GM12878 (cell line): ENCODE results near the gene FAM120A. TPM values are rescaled to one million over a fixed set of nuclear protein-coding genes. Genes with fewer than 3 reads are reported as not detected.

ENCODE experiments used
- ATAC-seq: fragments of 200-7000 bp; cut with Tn5 transposase; 3 replicates; pipeline ENCODE4 v1.9.1; 2020; ENCODE audit warnings: mild to moderate bottlenecking, moderate library complexity
- BruUV-seq: library from RNA; stranded (reverse); fragments of 400-500 nt; replicated peaks from 2 replicates; lab custom pipeline; 2021; lab: Mats Ljungman, UMichigan
- CTCF ChIA-PET: fragments of 300-600 bp; sonication (Branson Sonifier 250); formaldehyde crosslinking; extraction: SDS; loops from one replicate; lab custom pipeline; 2021; ENCODE audit warnings: inconsistent platforms; lab: Yijun Ruan, JAX
- POLR2A ChIA-PET: fragments of 350-600 bp; formaldehyde crosslinking; extraction: SDS; loops from one replicate; lab custom pipeline; 2021; ENCODE audit warnings: inconsistent platforms; lab: Charles Lee
- RAD21 ChIA-PET: fragments of 300-600 bp; sonication (Branson Sonifier 250); formaldehyde crosslinking; loops from one replicate; lab custom pipeline; 2023; ENCODE audit warnings: antibody characterized with exemption; ENCODE audit not compliant: unreplicated experiment; lab: Charles Lee
- SMC1A ChIA-PET: fragments of 300-600 bp; sonication (Branson Sonifier 250); formaldehyde crosslinking; loops from one replicate; lab custom pipeline; 2023; ENCODE audit not compliant: unreplicated experiment, uncharacterized antibody; lab: Charles Lee
- DNase-seq: peaks from one replicate; pipeline ENCODE4 v3.0.0-alpha.2; 2011; ENCODE audit warnings: low read depth, low spot score
- FAIRE-seq: peaks from 3 replicates; lab custom pipeline; 2011; peaks lifted over from hg19 to GRCh38; lab: Jason Lieb, UNC
- H2AFZ ChIP-seq: 2 replicates; pipeline ENCODE4 v1.6.0; 2011; ENCODE audit warnings: low read depth, low read length, control low read depth; ENCODE audit not compliant: control insufficient read depth
- H3K27ac ChIP-seq: 2 replicates; pipeline ENCODE4 v1.5.1; 2011; ENCODE audit warnings: control low read depth; ENCODE audit not compliant: control insufficient read depth, insufficient read depth
- H3K27me3 ChIP-seq, 2 experiments: replicated peaks in 1 of 2; 2 replicates each; pipeline versions ENCODE4 v1.6.0 to v1.6.1; 2011; ENCODE audit warnings: low read length in 1 of 2; ENCODE audit not compliant: control insufficient read depth in 2 of 2, insufficient read depth in 2 of 2
- H3K36me3 ChIP-seq, 2 experiments: 2 replicates each; pipeline ENCODE4 v1.5.1; 2011; ENCODE audit warnings: low read length in 1 of 2; ENCODE audit not compliant: control insufficient read depth in 2 of 2, insufficient read depth in 2 of 2
- H3K4me1 ChIP-seq: 2 replicates; pipeline ENCODE4 v1.6.1; 2011; ENCODE audit warnings: mild to moderate bottlenecking, low read length, moderate library complexity, mixed read lengths; ENCODE audit not compliant: control insufficient read depth, insufficient read depth
- H3K4me2 ChIP-seq: 2 replicates; pipeline ENCODE4 v1.6.0; 2011; ENCODE audit warnings: control low read depth; ENCODE audit not compliant: control insufficient read depth, insufficient read depth
- H3K4me3 ChIP-seq: fragments of 200-600 bp; sonication (generic); 2 replicates; pipeline ENCODE4 v1.5.1; 2016
- H3K79me2 ChIP-seq: 2 replicates; pipeline ENCODE4 v1.6.0; 2011; ENCODE audit warnings: low read length; ENCODE audit not compliant: control insufficient read depth, insufficient read depth
- H3K9ac ChIP-seq: 2 replicates; pipeline ENCODE4 v1.8.0; 2011; ENCODE audit warnings: low read length, control low read depth, mixed read lengths; ENCODE audit not compliant: control insufficient read depth, insufficient read depth
- H3K9me3 ChIP-seq: replicated peaks from 3 replicates; pipeline ENCODE4 v1.5.1; 2011; ENCODE audit warnings: mild to moderate bottlenecking, low read length; ENCODE audit not compliant: control insufficient read depth, insufficient read depth
- H4K20me1 ChIP-seq: 2 replicates; pipeline ENCODE4 v1.6.0; 2011; ENCODE audit not compliant: control insufficient read depth, insufficient read depth
- ATF7 ChIP-seq: fragments of 450-650 bp; IDR thresholded peaks from 2 replicates; pipeline ENCODE4 v1.6.1; 2016; ENCODE audit warnings: low read depth, mild to moderate bottlenecking
- BACH1 ChIP-seq: fragments of 450-650 bp; IDR thresholded peaks from 2 replicates; pipeline ENCODE4 v1.6.1; 2017; ENCODE audit warnings: mild to moderate bottlenecking, borderline replicate concordance
- BRCA1 ChIP-seq: IDR thresholded peaks from 2 replicates; pipeline ENCODE4 v1.6.1; 2011; ENCODE audit warnings: low read depth, low read length, improper control_type of control experiment
- CHD1 ChIP-seq: IDR thresholded peaks from 2 replicates; pipeline ENCODE4 v1.6.1; 2012; ENCODE audit warnings: low read depth, low read length, improper control_type of control experiment
- CREM ChIP-seq: IDR thresholded peaks from 2 replicates; pipeline ENCODE4 v1.6.1; 2014; ENCODE audit warnings: antibody characterized with exemption, low read depth
- GATAD2B ChIP-seq: fragments of 450-650 bp; conservative IDR thresholded peaks from 2 replicates; pipeline ENCODE4 v1.6.1; 2017; ENCODE audit warnings: low read depth, mild to moderate bottlenecking, moderate library complexity
- HDGF ChIP-seq: fragments of 450-650 bp; IDR thresholded peaks from 2 replicates; pipeline ENCODE4 v1.6.1; 2016; ENCODE audit warnings: antibody characterized with exemption
- LARP7 ChIP-seq: fragments of 450-650 bp; IDR thresholded peaks from 2 replicates; pipeline ENCODE4 v1.6.1; 2017; ENCODE audit warnings: mild to moderate bottlenecking
- MYC ChIP-seq: IDR thresholded peaks from 2 replicates; pipeline ENCODE4 v1.6.1; 2011; ENCODE audit warnings: mild to moderate bottlenecking, low read length, moderate library complexity, inconsistent platforms; ENCODE audit not compliant: insufficient read depth, insufficient replicate concordance, insufficient read length, severe bottlenecking
- NRF1 ChIP-seq: conservative IDR thresholded peaks from 2 replicates; pipeline ENCODE4 v1.6.1; 2011; ENCODE audit warnings: mild to moderate bottlenecking, low read depth, low read length, improper control_type of control experiment
- PAX5 ChIP-seq: IDR thresholded peaks from 2 replicates; pipeline ENCODE4 v1.6.1; 2011; ENCODE audit warnings: low read depth, low read length, borderline replicate concordance
- SREBF2 ChIP-seq: IDR thresholded peaks from 2 replicates; pipeline ENCODE4 v1.6.1; 2012; ENCODE audit warnings: mild to moderate bottlenecking, low read length
- SRF ChIP-seq, 2 experiments: IDR thresholded peaks; 2 replicates each; pipeline ENCODE4 v1.6.1; 2011; ENCODE audit warnings: low read depth in 2 of 2, low read length in 2 of 2, mild to moderate bottlenecking in 1 of 2, moderate library complexity in 1 of 2
- ZNF384 ChIP-seq: IDR thresholded peaks from 2 replicates; pipeline ENCODE4 v1.6.1; 2012; ENCODE audit warnings: low read depth, mild to moderate bottlenecking, low read length, improper control_type of control experiment, borderline replicate concordance
- ZSCAN29 ChIP-seq: fragments of 450-650 bp; IDR thresholded peaks from 2 replicates; pipeline ENCODE4 v1.6.1; 2017; ENCODE audit warnings: mild to moderate bottlenecking, moderate library complexity
- WGBS: methylation state at CpG from one replicate; pipeline ENCODE4 v1.1.6; 2016; ENCODE audit warnings: low lambda C conversion rate; ENCODE audit not compliant: insufficient replicate concordance, insufficient coverage; ENCODE audit errors: missing lambda C conversion rate; 5-methylcytosine and 5-hydroxymethylcytosine counted together
- in situ Hi-C: fragments of 300-500 bp; cut with MboI; formaldehyde crosslinking; loops from 9 replicates; pipeline ENCODE4 v1.14.3; 2018; ENCODE audit warnings: mixed read lengths
- intact Hi-C: fragments of 100-400 bp; cut with micrococcal nuclease; formaldehyde crosslinking; loops from one replicate; pipeline ENCODE4 v1.14.2; 2022; ENCODE audit not compliant: unreplicated experiment
- polyA plus RNA-seq, 11 experiments: library from polyadenylated mRNA; depleted of rRNA in 4 of 11; unstranded in 6 of 11; stranded (reverse) in 5 of 11; fragments of >200 nt; fragmentation: Nextera tagmentation in 4 of 11; fragmentation: Illumina TruSeq in 1 of 11; extraction: Ambion mirVana in 4 of 11; extraction: Trizol in 1 of 11; gene quantifications; 1 replicate in 1 of 11; 2 replicates in 10 of 11; pipeline versions ENCODE4 v1.2.1 to v1.2.3, GENCODE V29; 2011 to 2016; ENCODE audit warnings: inconsistent platforms in 2 of 11, missing spikeins in 2 of 11, low read depth in 1 of 11
- total RNA-seq, 4 experiments: library from RNA; depleted of rRNA in 3 of 4; stranded (reverse); fragments of >200 nt in 3 of 4; fragmentation: Illumina TruSeq in 1 of 4; extraction: Trizol in 1 of 4; gene quantifications; 2 replicates each; pipeline versions ENCODE4 v1.2.1 to v1.2.3, GENCODE V29; 2013 to 2021
- TF ChIP-seq, protein P1 (sequence below): fragments of 450-650 bp; formaldehyde crosslinking; IDR thresholded peaks from 2 replicates; pipeline ENCODE4 v1.4.0; 2020; ENCODE audit warnings: mild to moderate bottlenecking, moderate library complexity

FAM120A gene
- total and polyA plus RNA-seq, 10 of the 15 experiments (the other 5 are each of a cell fraction or from before 2014, with no cell fraction given), result 13.1 to 89.6 (median 52.5) TPM

DNA sequence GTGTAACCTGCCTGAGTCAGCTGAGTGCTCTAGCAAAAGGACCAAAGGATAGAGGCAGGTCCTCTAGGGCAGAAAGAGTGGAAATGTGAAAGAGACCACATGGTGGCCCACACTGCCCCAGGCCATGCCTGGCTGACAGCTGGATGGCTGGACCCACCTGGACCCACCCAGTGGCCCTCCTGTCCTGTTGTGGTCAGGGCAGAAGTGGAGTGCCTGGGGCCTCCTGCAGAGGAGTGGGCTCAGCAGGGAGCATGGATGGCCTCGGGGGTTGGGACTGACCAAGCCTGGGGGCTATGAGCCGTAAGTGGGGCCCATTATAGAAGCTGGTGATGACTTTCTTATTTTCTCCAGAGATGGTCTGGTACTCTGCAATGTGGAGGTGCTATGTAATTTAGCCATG lies 57.6 kb downstream of the FAM120A start:
- Histone ChIP-seq H3K4me3 (no peak overlapping the region), H3K9me3 (no peaks in the 10 kb centered on the region), H3K36me3 (peaks cover 5 to 10% of the 10 kb centered on the region in 2 experiments; a peak in 3 of 4 replicates), H3K79me2 (peaks cover 37% of the 10 kb centered on the region), H3K27me3 (no peaks in the 10 kb centered on the region), H2AFZ (no peak overlapping the region), H3K9ac (no peak overlapping the region), H3K4me2 (no peak overlapping the region), H3K27ac (no peak overlapping the region), H3K4me1 (peaks cover 14% of the 10 kb centered on the region), H4K20me1 (no peaks in the 10 kb centered on the region; the same call in 1 of the 2 replicates)
- no peak for ATAC-seq
- TF ChIP-seq MYC (no peak), LARP7 (no peak), BRCA1 (no peak), PAX5 (no peak), ATF7 (no peak), CREM (no peak), SREBF2 (no peak), SRF (IDR thresholded peaks at IDR 0.05; ENCODE audit: low read depth in 2 of 2, low read length in 2 of 2) (no peak)
- no peak for DNase-seq
- no TSS peak for BruUV-seq
- ChIA-PET POLR2A (no interaction called here), CTCF (interaction anchor here (0.7 kb wide), 2 partner anchors 57 to 102 kb away, joined by 3 read pairs; no protein-coding TSS in a partner anchor), RAD21 (no interaction called here), SMC1A (no interaction called here)
- intact Hi-C loops (no loop called here), in situ Hi-C loops (no loop called here)
- FAIRE-seq, result no peak
- WGBS, result 100% methylated on average over 2 of the region's 2 CpGs

DNA sequence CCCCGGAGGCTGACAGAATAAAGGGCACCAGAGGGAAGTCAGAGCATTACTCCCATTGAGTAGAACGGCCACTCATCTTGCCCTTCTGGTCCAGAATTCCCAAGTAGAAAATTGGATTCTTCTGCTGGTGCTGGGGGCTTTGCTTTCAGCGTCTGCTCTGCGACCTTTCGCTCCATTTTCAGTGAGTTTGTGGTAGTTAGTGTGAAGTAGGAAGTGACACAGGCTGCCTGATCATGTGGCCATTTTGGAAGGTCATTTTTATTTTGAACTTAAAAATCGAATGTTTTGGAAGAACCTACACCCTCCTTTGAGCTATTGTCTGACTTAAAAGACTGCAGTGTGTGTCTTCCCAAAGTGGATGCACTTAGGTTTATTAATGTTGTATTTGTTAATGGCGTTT lies 58.6 kb downstream of the FAM120A start:
- WGBS, result 97% methylated on average over 7 of the region's 7 CpGs
- Histone ChIP-seq H3K27ac (no peak overlapping the region), H3K4me2 (no peak overlapping the region), H3K9ac (no peak overlapping the region), H4K20me1 (no peaks in the 10 kb centered on the region; the same call in 1 of the 2 replicates), H2AFZ (no peak overlapping the region), H3K9me3 (no peaks in the 10 kb centered on the region), H3K4me1 (peaks cover 10% of the 10 kb centered on the region), H3K36me3 (peaks cover 8 to 10% of the 10 kb centered on the region in 2 experiments; a peak in 3 of 4 replicates), H3K79me2 (peaks cover 37% of the 10 kb centered on the region), H3K4me3 (no peak overlapping the region), H3K27me3 (no peaks in the 10 kb centered on the region)
- ATAC-seq, result no peak
- ChIA-PET SMC1A (interaction anchor here (1.0 kb wide), 1 partner anchor 28 kb away, joined by 3 read pairs; no protein-coding TSS in a partner anchor), POLR2A (no interaction called here), RAD21 (no interaction called here), CTCF (no interaction called here)
- no peak for FAIRE-seq
- BruUV-seq, result no TSS peak
- in situ Hi-C loops, result no loop called here
- DNase-seq, result no peak
- intact Hi-C loops, result no loop called here
- TF ChIP-seq HDGF (no peak), GATAD2B (no peak), ZSCAN29 (no peak), CHD1 (no peak), NRF1 (no peak), ZNF384 (no peak), BACH1 (no peak)
- TF ChIP-seq, protein P1, sequence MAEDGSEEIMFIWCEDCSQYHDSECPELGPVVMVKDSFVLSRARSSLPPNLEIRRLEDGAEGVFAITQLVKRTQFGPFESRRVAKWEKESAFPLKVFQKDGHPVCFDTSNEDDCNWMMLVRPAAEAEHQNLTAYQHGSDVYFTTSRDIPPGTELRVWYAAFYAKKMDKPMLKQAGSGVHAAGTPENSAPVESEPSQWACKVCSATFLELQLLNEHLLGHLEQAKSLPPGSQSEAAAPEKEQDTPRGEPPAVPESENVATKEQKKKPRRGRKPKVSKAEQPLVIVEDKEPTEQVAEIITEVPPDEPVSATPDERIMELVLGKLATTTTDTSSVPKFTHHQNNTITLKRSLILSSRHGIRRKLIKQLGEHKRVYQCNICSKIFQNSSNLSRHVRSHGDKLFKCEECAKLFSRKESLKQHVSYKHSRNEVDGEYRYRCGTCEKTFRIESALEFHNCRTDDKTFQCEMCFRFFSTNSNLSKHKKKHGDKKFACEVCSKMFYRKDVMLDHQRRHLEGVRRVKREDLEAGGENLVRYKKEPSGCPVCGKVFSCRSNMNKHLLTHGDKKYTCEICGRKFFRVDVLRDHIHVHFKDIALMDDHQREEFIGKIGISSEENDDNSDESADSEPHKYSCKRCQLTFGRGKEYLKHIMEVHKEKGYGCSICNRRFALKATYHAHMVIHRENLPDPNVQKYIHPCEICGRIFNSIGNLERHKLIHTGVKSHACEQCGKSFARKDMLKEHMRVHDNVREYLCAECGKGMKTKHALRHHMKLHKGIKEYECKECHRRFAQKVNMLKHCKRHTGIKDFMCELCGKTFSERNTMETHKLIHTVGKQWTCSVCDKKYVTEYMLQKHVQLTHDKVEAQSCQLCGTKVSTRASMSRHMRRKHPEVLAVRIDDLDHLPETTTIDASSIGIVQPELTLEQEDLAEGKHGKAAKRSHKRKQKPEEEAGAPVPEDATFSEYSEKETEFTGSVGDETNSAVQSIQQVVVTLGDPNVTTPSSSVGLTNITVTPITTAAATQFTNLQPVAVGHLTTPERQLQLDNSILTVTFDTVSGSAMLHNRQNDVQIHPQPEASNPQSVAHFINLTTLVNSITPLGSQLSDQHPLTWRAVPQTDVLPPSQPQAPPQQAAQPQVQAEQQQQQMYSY (CRISPR knock-in tag), result no peak
